Astrocyte of the hippocampus (primary cell): Measurements from ENCODE around the gene PLCG1.
"Not testable (repeated sequence)": the region's sequence is repeated elsewhere in the genome, so short reads cannot be mapped to it uniquely, and the experiment has no call there.

Experiments
- DNase-seq: peaks from one replicate; pipeline ENCODE4 v3.0.0; 2011; ENCODE audit warnings: low read depth, low spot score

The PLCG1 gene

GRCh38 chr20:41124451-41125094 lies 12.8 kb upstream of the PLCG1 start:
- DNase-seq = no peak

GRCh38 chr20:41125530-41126457 lies 11.5 kb upstream of the PLCG1 start:
- no peak for DNase-seq

- no peak for DNase-seq
Observed at GRCh38 chr20:41126719-41127118, 10.6 kb upstream of the PLCG1 start.

- DNase-seq = not testable (repeated sequence)
Observed at GRCh38 chr20:41128317-41128716, 9.0 kb upstream of the PLCG1 start.

GRCh38 chr20:41131594-41132387 lies 5.6 kb upstream of the PLCG1 start:
- no peak for DNase-seq

- DNase-seq = not testable (repeated sequence)
Observed at GRCh38 chr20:41132388-41132775, 5.0 kb upstream of the PLCG1 start.

GRCh38 chr20:41133709-41134361 lies 3.5 kb upstream of the PLCG1 start:
- DNase-seq = no peak

- DNase-seq = no peak
Observed at GRCh38 chr20:41134362-41135186, 2.8 kb upstream of the PLCG1 start.

- DNase-seq = peak; percentile 60
Observed at GRCh38 chr20:41135187-41135887, 2.0 kb upstream of the PLCG1 start.

GRCh38 chr20:41135888-41136679 lies 1.3 kb upstream of the PLCG1 start:
- no peak for DNase-seq

GRCh38 chr20:41137614-41138474 lies 501 bp downstream of the PLCG1 start:
- DNase-seq = peak; percentile 86

- peak; percentile 53 for DNase-seq
Observed at GRCh38 chr20:41138475-41139226, 1.3 kb downstream of the PLCG1 start.

- no peak for DNase-seq
Observed at GRCh38 chr20:41139227-41140093, 2.1 kb downstream of the PLCG1 start.

GRCh38 chr20:41140226-41141133 lies 3.1 kb downstream of the PLCG1 start:
- DNase-seq = no peak

GRCh38 chr20:41141153-41141815 lies 3.9 kb downstream of the PLCG1 start:
- no peak for DNase-seq
